NCI-H2171 (cell line): Measurements from ENCODE around the gene ASTN2.
A peak's percentile ranks its signal among the peaks of the same experiment; 100 is the strongest.

Experiments
- DNase-seq: peaks from one replicate; lab custom pipeline; 2025; lab: John Stamatoyannopoulos, UW

Gene ASTN2

DNA sequence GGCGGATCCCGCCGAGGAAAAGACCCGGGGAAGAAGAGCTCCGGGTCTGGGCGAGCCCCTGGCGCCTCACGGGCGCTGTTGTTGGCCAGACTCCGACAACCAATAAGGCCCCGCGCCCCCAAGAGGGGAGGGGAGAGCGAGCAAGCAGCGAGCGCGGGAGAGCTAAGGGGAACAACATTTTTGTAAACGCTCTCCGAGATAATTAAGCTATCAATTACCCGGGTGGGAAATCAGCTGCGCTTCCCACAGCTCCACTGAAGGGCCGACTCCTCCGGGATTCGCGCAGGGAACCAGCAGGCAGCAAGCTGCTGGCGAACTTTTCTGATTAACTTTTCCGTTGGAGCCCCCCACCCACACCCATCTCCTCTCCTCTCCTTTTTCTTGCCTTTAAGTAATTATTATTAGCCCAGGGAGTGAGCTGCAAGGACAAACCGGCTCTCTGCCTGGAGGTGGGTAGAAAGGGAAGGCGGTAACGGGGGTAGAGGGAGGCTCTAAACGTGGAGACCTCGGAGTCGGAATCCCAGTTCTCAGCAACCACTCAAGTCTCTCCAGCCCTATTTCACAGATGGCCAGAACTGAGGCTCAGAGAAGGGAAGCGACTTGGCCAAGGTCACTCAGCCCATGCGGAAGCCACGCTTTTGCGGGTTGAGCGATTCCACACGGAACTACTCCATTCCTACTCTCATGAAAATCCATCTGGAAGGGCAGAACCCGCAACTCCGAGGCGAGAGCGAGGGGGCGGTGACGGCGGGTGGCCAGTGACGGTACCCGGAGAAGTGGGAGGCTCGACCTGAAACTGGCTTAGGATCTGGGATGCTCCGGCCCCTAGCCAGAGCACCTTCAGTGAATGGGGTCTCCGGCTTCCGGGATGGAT is 1.3 kb downstream of the ASTN2 start:
- peak; percentile 79 for DNase-seq

GRCh38 chr9:117412841-117413240 is 2.0 kb downstream of the ASTN2 start:
- DNase-seq: peak; percentile 47

DNA sequence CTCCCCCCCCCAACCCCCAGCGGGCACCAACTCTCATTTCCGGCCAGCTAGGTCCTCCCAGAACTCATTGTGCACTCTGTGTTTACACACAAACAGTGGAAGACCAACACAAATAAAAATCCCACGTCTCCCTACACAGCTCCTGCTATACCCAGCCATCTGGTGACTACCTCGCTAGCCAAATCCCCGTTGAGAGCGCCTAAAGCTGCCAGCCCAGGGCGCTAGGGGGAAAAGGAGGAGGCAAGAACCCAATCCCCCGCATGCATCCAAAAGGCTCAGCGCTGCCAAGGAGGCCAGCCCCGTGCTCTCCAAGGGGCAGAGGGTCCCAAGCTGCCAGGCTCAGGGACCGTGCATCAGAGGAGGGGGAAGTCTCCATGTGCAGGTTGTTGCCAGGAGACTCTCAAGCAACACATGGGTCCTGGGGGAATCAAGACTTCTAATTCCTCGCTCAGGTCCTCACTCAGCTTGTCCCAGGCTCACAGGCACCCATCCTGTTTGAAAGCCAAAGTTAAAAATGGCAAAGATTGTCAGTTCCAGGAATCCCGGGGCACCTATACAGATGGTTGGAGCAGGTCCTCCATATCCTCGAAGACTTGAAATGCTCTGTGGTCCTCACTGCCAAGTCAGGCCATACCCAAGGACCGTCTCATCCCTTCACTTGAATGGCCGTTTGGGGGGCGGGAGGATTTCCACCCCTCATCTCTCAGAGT is 2.7 kb downstream of the ASTN2 start:
- DNase-seq: peak; percentile 80

GRCh38 chr9:117411547-117411946 is 3.3 kb downstream of the ASTN2 start:
- no peak for DNase-seq

- no peak for DNase-seq
Observed at GRCh38 chr9:117409321-117409720, 5.5 kb downstream of the ASTN2 start.

- no peak for DNase-seq
Observed at GRCh38 chr9:117407436-117408022, 7.3 kb downstream of the ASTN2 start.

DNA sequence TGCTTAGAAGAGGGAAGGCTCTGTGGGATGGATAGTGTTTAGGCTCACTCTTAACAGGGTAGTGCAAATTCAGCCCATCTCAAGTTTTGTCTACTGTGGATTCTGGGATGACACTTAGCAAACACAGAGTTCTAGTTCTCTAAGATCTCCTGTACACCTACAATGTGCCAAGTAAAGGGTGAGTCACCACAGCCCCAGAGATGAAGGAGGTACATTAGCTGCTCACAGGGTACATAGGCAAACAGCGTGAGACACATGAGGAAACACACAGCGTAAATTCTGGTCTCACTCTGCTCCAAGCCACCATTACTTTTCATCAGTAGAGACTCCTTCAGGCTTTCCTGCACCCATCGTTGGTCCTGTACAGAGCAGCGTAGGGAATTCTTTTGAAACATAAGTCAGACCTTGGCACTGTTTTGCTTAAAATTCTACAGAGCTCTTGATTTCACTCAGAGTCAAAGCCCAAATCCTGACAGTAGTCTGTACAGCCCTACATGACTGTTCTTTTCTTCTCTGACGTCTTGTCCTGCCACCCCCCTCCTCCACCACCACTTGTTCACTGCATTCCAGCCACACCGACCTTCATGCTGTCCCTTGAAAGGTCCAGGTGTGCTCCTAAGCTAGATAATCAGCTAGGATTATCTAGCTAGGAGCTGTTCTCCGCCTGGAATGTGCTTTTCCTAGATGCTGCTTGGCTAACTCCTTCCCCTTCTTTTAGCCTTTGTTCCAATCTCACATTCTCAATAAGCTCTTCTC is 8.7 kb downstream of the ASTN2 start:
- DNase-seq: no peak

DNA sequence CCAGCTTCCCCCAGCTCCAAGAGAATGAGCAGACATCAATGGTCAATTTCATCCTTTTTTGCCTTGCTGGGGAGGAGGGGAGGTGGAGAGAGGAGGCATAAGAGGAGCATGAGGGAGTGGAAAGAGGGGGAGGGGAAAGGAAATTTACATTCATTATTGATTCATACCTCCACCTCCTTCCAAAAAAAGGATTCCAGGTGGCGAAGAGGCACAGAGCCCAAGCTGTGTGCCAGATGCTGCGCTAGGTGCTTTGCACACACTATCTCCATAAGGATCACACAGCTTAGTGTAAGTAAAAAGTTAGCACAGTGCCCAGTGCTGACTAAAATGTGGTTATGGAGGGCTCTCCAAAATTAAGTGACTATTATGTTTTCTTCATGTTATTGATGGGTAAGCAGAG is 11.0 kb downstream of the ASTN2 start:
- DNase-seq: peak; percentile 87

DNA sequence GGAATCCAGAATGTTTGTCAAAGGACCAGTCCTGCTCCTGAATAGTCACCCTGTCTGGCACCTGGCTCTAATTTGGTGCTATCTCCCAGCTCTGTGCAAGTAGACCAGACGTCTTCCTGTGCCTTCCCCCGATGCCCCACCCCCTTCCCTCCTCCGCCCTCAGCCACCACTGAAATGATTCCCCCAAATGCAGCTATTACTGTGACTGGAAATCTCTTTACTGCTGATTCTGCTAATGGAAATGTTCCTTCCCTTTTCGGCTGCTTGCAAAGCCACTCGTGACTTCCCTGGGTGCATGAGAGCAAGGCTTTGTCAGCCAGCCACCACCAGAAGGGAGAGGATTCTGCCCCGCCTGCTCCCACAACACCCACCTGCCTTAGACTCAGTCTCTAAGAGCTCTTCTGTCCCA is 11.4 kb downstream of the ASTN2 start:
- DNase-seq: peak; percentile 86

GRCh38 chr9:117400171-117400570 is 14.7 kb downstream of the ASTN2 start:
- DNase-seq: peak; percentile 91

DNA sequence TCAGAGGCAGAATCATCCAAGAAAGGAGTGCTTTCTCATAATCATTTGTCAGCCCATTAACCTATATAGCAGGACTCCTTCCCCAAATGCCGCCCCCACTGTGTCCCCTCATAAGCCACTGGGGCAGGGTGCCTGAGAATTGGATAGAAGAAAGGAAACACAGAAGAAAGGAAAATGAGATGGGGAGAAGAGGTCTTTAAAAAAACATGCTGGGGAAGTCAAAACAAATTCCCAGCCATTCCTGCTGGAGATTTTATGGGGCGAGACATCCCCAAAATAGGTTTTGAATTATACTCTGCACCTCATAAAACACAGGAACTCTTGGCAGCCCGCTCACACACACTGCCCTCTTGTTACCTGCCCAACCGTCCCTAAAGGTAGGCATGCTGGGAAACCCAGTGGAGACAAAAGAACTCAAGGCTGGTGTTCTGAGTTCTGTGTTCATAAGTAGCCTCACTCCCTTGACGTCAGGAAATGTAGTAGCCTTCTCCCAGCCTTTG is 19.7 kb downstream of the ASTN2 start:
- DNase-seq: no peak

- no peak for DNase-seq
Observed at GRCh38 chr9:117394655-117395054, 20.2 kb downstream of the ASTN2 start.

- DNase-seq: no peak
Observed at GRCh38 chr9:117392992-117393391, 21.9 kb downstream of the ASTN2 start.

DNA sequence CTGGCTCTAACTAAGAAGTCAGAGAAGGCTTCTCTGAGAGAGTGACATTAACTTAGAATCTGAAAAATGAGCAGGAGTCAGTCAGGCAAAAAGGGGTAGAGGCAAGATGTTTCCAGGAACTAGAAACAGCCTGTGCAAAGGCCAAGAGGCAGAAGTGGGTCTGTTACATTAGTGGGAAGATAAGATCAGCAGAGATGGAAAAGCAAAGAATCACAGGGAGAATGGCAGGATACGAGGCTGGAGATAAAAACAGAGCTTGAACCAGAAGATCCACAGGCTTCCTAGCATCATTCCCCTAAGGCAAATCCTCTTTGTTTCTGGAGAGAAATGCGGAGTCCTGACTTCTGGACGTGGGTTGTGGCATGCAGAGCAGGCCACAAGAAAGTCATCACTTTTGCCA is 27.4 kb downstream of the ASTN2 start:
- DNase-seq: no peak

GRCh38 chr9:117379341-117379740 is 35.5 kb downstream of the ASTN2 start:
- no peak for DNase-seq

- DNase-seq: no peak
Observed at GRCh38 chr9:117377046-117377445, 37.8 kb downstream of the ASTN2 start.

GRCh38 chr9:117375956-117376355 is 38.9 kb downstream of the ASTN2 start:
- no peak for DNase-seq

- DNase-seq: no peak
Observed at GRCh38 chr9:117374076-117374725, 40.7 kb downstream of the ASTN2 start.

DNA sequence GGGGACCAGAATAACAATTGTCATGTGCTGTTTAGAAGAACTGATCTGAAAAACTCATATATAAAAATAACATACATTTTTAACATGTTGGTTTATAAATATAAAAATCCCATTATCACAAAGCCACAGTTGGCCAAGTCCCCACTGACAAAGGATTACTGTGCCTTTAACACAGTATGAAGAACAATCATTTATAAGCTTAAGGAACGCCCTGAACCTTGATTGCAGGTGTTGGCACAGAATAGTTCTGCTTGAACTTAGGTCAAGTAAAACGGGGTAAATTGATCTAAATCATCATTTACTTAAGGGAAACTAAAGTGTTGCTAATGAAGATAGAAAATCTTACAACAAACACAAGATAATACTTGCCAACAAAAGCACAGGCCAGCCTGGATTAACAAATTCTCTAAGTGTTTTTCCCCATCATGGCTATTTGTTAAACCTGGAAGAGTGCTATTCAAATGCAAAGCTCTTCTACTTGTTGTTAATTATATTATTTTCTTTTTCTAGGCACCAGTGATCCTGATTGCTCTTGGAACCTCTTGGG is 46.1 kb downstream of the ASTN2 start:
- no peak for DNase-seq

GRCh38 chr9:117365438-117365837 is 49.4 kb downstream of the ASTN2 start:
- DNase-seq: no peak

- no peak for DNase-seq
Observed at GRCh38 chr9:117363006-117363405, 51.9 kb downstream of the ASTN2 start.
